NCI-H2196 treated with DMSO at 0.1 percent for 48 hours (cell line): ENCODE data around the gene SYTL3.
A peak's percentile ranks its signal among the peaks of the same experiment; 100 is the strongest.
"Not testable (repeated sequence)": the region's sequence is repeated elsewhere in the genome, so short reads cannot be mapped to it uniquely, and the experiment has no call there.

Source experiments
- DNase-seq: peaks from one replicate; lab custom pipeline; 2025; ENCODE audit not compliant: unreplicated experiment; lab: John Stamatoyannopoulos, UW

Gene SYTL3

DNA sequence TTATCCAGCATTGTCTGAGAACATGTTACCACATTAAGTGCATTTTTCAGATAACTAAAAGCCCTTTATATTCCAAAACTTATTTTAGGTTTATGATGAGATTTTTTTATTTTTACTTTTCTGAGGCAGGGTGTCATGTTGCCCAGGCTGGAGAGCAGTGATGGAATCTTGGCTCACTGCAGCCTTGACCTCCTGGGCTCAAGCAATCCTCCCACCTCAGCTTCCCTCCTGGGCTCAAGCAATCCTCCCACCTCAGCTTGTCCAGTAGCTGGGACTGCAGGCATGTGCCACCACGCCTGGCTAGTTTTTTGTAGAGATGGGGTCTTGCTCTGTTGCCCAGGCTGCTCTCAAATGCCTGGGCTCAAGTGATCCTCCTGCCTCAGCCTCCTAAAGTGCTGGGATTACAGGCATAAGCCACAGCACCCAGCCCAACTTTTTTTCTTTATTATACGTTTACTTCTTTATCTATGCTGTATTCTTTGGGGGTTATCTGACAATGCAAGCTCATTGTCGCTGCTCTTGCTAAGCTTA lies 11.5 kb upstream of the SYTL3 start:
- DNase-seq, result no peak

- no peak for DNase-seq
Observed at GRCh38 chr6:158639056-158639455, 10.8 kb upstream of the SYTL3 start.

DNA sequence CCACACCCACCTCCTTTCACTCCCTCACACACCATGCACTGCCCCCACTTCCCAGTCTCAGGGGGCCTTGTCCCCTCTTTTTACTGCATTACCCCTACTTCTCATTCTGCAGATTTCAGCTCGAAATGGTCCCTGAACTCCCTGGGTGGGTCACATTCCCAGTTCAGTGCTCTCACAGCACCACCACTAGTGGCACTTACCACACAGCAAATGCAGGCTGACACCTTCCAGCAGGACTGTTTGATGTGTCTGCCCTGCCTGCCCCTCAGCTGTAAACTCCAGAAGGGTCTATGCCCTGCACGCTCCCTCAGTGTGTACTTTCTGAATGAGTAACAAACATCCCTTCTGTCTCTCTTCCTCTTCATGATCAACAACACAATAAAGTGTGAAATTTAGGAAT lies 9.3 kb upstream of the SYTL3 start:
- DNase-seq, result no peak

- DNase-seq, result no peak
Observed at GRCh38 chr6:158642097-158642601, 7.7 kb upstream of the SYTL3 start.

- DNase-seq, result no peak
Observed at GRCh38 chr6:158643836-158644230, 6.0 kb upstream of the SYTL3 start.

DNA sequence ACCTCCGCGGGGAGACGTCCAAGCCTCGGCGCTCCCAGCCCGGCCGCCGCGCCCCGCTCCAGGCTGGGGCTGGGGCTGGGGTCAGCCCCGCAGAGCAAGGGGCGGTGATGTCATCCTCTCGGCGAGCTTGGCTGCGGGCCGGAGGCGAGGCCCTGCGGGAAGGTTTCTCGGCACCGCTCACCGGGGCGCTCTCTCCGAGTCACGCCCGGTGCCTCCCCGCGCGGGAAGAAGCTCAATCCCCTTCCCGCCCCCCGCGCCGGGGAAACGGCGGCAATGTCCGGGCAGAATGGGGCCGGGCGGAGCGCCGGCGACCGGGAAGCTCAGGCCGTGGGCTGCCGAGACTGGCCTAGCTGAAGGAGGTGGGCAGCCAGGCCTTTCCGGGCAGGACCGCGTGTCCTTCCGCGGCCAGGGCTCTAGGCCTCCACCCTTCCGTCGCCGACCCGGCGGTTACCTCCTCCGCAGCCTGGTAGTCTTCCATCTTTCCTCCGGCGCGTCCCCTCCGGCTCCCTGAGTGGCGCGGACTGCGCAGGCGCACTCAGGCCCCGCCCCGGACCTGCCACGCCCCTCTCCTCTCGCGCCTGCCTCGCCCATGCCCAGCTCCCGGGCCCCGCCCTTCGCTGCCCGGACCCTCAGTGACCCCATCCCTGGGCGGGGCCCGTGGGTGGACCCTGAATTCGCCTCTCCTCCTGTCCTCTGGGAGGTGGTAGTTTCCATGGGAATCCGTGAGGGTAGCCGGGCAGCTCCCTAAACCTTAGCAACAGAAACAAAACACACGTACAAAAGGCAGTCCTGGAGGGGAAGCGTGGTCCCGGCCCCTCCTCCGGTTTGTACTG lies 5.4 kb upstream of the SYTL3 start, which contains the start of gene DYNLT1:
Gene DYNLT1 (minus strand): TSS at position 513 of the 833 bp plus-strand sequence. CDS start 35 bp downstream, at position 478.
- DNase-seq, result peak; percentile 62

DNA sequence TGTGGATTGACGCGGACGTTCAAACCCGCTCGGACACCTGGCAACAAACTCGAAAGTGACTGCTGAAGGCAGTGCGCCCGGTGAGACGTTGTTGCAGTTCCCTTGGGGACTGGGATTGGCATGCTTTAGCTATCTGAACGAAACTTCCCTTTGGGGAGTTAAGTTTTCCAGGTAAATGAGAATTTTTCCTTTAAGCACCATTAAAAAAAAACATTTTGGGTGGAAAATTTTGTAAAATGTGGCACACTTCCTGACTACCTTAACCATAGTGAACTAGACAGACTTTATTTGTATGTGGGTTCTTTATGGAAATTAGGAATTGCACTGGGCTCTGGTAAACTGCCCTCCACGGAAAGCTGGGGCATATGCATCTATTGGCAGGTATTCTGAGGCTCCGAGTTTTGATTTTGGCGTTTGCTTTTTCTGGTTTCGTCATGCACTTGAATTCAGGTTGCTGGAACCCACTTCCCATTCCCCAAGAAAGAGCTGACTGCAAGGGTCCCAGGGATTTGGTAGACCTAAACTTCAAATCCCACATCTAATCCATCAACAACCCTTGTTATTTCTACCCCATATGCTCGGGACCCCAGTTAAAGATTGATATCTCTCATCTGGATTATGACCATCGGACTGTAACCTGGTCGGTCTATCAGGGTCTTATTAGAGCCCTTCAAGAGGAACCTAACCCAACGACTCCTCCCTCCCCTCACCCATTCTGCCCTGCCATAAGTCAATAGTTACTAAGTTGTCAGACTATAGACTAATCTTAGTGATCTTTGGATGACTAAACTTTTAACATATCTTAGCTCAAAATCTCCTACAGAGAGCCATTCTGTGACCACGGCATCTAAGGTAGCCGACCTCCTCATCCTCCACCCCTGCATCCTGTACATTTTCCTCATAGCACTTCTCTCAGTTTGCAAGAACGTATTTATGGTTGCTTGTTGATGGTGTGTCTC lies 4.5 kb upstream of the SYTL3 start:
- DNase-seq, result no peak

DNA sequence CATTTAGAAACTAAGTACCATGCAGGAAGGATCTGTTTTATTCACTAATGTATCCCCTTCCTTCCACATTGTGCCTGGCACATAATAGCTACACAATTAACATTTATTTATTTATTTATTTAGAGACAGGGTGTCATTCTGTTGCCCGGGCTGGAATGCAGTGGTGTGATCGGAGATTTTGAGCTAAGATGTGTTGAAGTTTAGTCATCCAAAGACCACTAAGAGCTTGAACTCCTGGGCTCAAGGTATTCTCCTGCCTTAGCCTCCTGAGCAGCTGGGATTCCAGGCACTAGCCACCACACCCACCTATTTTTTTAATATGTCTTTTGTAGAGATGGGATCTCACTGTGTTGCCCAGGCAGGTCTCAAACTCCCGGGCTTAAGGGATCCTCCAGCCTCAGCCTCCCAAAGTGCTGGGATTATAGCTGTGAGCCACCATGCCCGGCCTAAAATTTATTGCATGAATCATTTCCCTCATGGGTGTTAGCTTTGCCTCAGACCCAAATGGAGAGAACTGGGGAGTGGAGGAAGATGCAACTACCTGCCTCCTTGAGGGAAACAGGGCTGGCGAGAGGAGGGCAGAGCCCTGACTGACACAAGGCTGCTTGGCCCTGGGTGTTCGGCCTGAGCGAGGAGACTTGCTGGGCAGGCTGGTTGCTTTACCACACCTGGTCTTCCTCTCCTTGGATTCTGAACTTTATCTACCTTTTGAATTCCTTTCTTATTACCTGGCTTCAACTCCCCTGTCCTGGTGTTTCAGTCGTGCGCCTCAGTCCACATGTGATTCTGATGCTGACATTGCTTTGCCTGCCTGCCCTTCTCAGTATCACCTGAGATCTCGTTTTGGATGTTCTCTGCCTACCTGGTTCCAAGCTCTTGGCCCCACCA lies 3.6 kb upstream of the SYTL3 start:
- no peak for DNase-seq

DNA sequence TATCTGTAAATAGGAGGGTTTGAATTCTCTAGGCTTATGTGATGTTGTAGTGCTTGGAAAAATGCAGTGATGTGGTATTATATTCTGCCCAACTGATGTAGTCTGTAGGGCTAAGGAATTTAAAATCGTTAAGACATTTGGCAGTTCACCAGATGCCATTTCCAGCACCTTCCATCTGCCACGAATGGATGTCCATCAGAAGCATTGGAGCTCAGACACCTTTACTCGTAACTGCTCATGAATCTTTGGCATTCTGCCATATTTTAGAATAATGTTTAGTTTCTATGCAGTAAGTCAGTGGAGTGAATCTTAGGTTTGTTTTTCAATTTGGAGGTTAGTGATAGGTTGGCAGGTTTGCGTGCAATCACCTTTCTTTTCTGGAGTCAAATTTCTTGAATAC lies 2.4 kb upstream of the SYTL3 start:
- no peak for DNase-seq

- DNase-seq, result no peak
Observed at GRCh38 chr6:158648682-158649131, 1.1 kb upstream of the SYTL3 start.

GRCh38 chr6:158651981-158652737 lies 2.3 kb downstream of the SYTL3 start:
- DNase-seq, result not testable (repeated sequence)

DNA sequence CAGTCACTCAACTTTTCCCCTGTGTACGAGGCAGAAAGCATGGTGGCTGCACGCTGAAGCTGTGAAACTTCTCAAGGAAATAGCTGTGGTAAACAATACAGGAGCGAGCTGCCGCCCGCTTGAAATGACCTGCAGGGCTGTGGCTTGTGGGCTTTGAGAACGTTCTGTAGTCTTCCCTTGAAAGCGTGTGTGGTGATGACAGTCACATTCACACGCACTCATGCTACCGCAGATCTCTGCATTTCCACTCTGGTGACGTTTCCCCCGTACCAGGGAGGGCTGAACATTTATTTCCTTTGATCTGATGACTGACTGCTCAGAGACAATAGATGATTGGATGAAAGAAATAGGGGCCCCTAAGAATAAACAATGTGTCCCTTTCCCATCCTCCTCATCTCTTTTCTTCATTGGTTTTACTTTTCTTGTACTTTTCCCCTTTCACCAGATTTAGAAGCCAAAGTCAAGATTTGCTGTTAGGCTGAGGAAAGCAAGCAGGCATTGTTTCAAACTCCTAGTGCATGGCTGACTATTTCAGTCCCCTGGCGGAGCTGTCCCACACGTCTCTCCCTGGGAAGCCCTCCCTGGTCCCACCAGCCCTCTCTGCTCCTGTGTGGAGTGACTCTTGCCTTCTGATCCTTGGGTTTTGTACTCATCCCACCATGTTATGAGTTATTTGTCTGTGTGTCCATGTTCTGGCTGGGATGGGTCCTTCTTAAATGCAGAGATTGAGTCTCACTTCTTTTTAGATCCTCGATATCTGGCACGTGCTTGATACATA lies 3.9 kb downstream of the SYTL3 start:
- DNase-seq, result no peak

- peak; percentile 47 for DNase-seq
Observed at GRCh38 chr6:158654498-158654897, 4.6 kb downstream of the SYTL3 start.

DNA sequence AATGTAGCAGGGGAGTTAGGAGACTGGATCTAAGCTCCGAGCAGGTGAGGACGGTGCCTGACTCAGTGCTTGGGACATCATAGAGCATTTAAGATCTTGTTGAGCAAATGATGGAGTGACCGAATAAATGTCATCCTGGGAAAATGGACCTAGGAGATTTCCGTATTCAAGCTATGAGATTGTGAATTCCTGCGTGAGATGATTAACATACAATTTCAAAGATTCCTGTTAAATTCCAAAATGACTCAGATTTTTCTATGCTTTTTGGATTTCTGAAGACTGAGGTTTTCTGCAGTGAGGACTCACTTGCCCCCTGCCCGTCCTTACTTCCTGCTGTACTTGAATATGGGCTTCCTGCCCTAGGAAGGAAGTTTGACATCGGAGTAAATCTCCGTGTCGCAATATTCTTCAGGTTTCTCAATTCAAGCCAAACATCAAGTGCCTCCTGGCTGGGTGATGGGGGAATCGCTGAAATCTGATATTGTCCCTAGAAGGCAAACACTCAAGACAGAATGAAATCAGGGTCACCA lies 5.2 kb downstream of the SYTL3 start:
- DNase-seq, result no peak

GRCh38 chr6:158655569-158656450 lies 6.0 kb downstream of the SYTL3 start:
- no peak for DNase-seq

DNA sequence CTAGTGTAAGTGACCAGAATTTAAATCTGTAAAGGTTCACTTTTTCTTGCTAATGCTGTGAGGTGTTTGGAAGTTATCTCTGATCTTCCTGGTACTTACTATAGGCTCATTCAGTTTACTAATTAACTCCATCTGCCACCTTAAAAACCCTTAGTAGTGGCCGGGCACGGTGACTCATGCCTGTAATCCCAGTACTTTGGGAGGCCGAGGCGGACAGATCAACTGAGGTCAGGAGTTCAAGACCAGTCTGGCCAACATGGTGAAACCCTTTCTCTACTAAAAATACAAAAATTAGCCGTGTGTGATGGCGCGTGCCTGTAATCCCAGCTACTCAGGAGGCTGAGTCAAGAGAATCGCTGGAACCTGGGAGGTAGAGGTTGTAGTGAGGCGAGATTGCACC lies 7.1 kb downstream of the SYTL3 start:
- DNase-seq, result not testable (repeated sequence)

GRCh38 chr6:158660333-158660754 lies 10.5 kb downstream of the SYTL3 start:
- peak; percentile 37 for DNase-seq
